ENCODE results near the gene HPSE2.

DNA sequence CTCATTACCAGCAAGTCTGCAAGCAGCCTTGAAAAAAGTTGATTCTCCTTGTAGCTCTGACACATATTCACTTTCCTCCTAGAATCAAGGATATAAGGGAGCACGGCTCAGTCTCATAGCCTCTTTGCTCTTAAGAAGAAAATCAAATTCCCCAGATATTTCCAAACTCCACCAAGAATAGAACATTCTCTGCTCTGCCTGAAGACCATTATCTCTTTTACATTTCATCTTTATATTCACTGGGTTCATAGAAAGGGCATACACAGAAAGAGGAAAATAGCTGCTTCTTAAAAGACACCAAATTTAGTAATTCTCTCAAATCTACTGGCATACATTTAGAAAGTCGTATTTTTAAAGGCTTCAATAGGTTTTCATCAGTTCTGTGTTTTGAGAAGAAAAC, 92.0 kb downstream of the HPSE2 start:
- TF ChIP-seq CTCF (IDR thresholded peaks at IDR 0.05; ENCODE audit: control extremely low read depth in 1 of 3, insufficient read depth in 1 of 3, low read depth in 1 of 3, low read length in 3 of 3), result no peak
- no peak for TF ChIP-seq EZH2 (IDR thresholded peaks at IDR 0.05; ENCODE audit: low read depth, low read length, severe bottlenecking)
- no peak for TF ChIP-seq MAFK (IDR thresholded peaks at IDR 0.05; ENCODE audit: low read depth, low read length)
- TF ChIP-seq TAF1 (IDR thresholded peaks at IDR 0.05; ENCODE audit: low read depth, low read length), result no peak
- no peak for TF ChIP-seq CHD2 (IDR thresholded peaks at IDR 0.05; ENCODE audit: low read length)
- TF ChIP-seq KDM1A (IDR thresholded peaks at IDR 0.05; ENCODE audit: borderline replicate concordance, low read length), result no peak
- TF ChIP-seq RAD21 (IDR thresholded peaks at IDR 0.05 in 1 of 2, conservative IDR thresholded peaks at IDR 0.05 in 1 of 2; ENCODE audit: low read depth in 2 of 2, low read length in 2 of 2), result no peak
- no peak for TF ChIP-seq EGR1 (IDR thresholded peaks at IDR 0.05; ENCODE audit: borderline replicate concordance, low read depth, low read length)
- no peak for TF ChIP-seq USF2 (IDR thresholded peaks at IDR 0.05; ENCODE audit: low read length)
- no peak for TF ChIP-seq POLR2AphosphoS5 (IDR thresholded peaks at IDR 0.05; ENCODE audit: low read depth, low read length)
- no peak for TF ChIP-seq POLR2A (IDR thresholded peaks at IDR 0.05; ENCODE audit: control extremely low read depth in 1 of 2, low read depth in 2 of 2, low read length in 2 of 2)
- no peak for TF ChIP-seq RFX5 (IDR thresholded peaks at IDR 0.05; ENCODE audit: borderline replicate concordance, low read depth, low read length)
- no peak for TF ChIP-seq CREB1 (IDR thresholded peaks at IDR 0.05)
- no peak for TF ChIP-seq TEAD4 (IDR thresholded peaks at IDR 0.05; ENCODE audit: low read depth, low read length)

Measured in H1 (cell line).